Upper lobe of right lung (tissue), 1 donor: Measurements from ENCODE around the gene DLAT. TPM values are rescaled to one million over a fixed set of nuclear protein-coding genes. Genes with fewer than 3 reads are reported as not detected.
"Not testable (repeated sequence)": the region's sequence is repeated elsewhere in the genome, so short reads cannot be mapped to it uniquely, and the experiment has no call there.

ENCODE experiments used
- ATAC-seq: fragments of 200-7000 bp; cut with Tn5 transposase; one replicate; pipeline ENCODE4 v1.9.1; 2020; ENCODE audit warnings: mild to moderate bottlenecking, moderate library complexity
- DNase-seq: peaks from one replicate; pipeline ENCODE4 v3.0.0-alpha.2; 2020
- H3K27ac ChIP-seq: fragments of 200-600 bp; one replicate; pipeline ENCODE4 v1.8.0; 2022
- H3K27me3 ChIP-seq: fragments of 200-600 bp; one replicate; pipeline ENCODE4 v1.8.0; 2022; ENCODE audit warnings: mild to moderate bottlenecking
- H3K36me3 ChIP-seq: fragments of 200-600 bp; one replicate; pipeline ENCODE4 v1.8.0; 2022
- H3K4me1 ChIP-seq: fragments of 200-600 bp; one replicate; pipeline ENCODE4 v1.8.0; 2022
- H3K4me3 ChIP-seq: fragments of 200-600 bp; one replicate; pipeline ENCODE4 v1.8.0; 2022; ENCODE audit warnings: mild to moderate bottlenecking
- H3K9me3 ChIP-seq: fragments of 200-600 bp; one replicate; pipeline ENCODE4 v1.8.0; 2022
- CTCF ChIP-seq: fragments of 200-600 bp; IDR thresholded peaks from one replicate; pipeline ENCODE4 v1.8.0; 2022; ENCODE audit warnings: antibody characterized with exemption
- intact Hi-C: fragments of 100-400 bp; cut with DNase I; formaldehyde crosslinking; loops from one replicate; pipeline ENCODE4 v1.11.0; 2022
- total RNA-seq: library from RNA; stranded (reverse); fragmentation: NEBNext Ultra II Directional; extraction: Animal tissue kit (Norgen Biotek cat#: 25700); gene quantifications from one replicate; pipeline ENCODE4 v1.2.1, GENCODE V29; 2021
- donor health status: DM: no; HTN: yes; CAD: no; lungs with severe emphysema.

Gene DLAT
- total RNA-seq, 1 donor from 2014 or later, result 29.2 TPM

DNA sequence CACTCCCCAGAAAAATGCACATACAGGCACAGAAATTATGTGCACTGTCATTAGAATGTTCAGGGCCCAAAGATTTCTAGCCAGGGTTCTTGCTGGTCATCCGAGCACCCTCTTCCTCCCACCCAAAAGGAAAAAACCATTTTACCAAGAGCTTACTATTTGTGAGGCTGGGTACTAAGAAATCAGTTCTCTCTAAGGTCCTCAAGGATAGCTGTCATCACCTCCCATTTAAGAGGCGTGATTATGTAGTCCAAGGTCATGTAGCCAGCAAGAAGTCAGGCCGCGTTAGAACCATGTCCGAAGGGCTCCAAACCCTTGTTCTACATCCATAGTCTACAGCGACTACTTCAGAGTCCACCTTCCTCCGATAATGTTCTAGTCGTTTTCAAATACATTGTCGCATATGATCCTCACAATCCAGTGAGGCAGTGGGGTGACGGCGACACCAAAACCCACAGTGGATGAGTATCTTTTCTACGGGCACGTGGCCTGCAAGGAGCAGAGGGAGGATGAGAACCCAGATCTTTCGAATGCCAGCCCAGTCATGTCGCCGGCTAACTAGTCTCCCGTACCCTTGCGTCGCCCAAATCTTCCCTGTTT is 60.7 kb downstream of the DLAT start:
- no peaks in the 10 kb centered on the region for H3K9me3 ChIP-seq
- no peaks in the 10 kb centered on the region for H3K27me3 ChIP-seq
- DNase-seq, result no peak
- peak; percentile 46 for ATAC-seq
- peaks cover 76% of the 10 kb centered on the region for H3K36me3 ChIP-seq
- no peak for TF ChIP-seq CTCF
- peak overlapping the region; percentile 90 for H3K4me3 ChIP-seq
- H3K27ac ChIP-seq, result peak overlapping the region; percentile 83
- intact Hi-C loops, result no loop called here
- H3K4me1 ChIP-seq, result peaks cover 32% of the 10 kb centered on the region

- Histone ChIP-seq H3K9me3 (no peaks in the 10 kb centered on the region), H3K4me1 (peaks cover 32% of the 10 kb centered on the region), H3K27me3 (no peaks in the 10 kb centered on the region), H3K36me3 (peaks cover 76% of the 10 kb centered on the region), H3K4me3 (peak within 1 kb of the TSS; percentile 90), H3K27ac (peak within 1 kb of the TSS; percentile 83)
- ATAC-seq (peak; percentile 98), DNase-seq (peak; percentile 96)
- TF ChIP-seq CTCF, result peak; percentile 27
- intact Hi-C loops, result no loop called here
Measured at GRCh38 chr11:112086422-112087191, 61.4 kb downstream of the DLAT start, which contains the start of the genes SDHD and TIMM8B. Gene SDHD, plus strand, starts transcription at chr11:112086873. Its CDS starts 35 bp downstream, at chr11:112086908. Gene TIMM8B, minus strand, starts transcription at chr11:112086756. Its CDS starts 33 bp downstream, at chr11:112086723.

GRCh38 chr11:112087212-112087611 is 62.0 kb downstream of the DLAT start:
- peaks cover 32% of the 10 kb centered on the region for H3K4me1 ChIP-seq
- peak overlapping the region; percentile 90 for H3K4me3 ChIP-seq
- ATAC-seq (no peak), DNase-seq (no peak)
- peaks cover 76% of the 10 kb centered on the region for H3K36me3 ChIP-seq
- intact Hi-C loops, result no loop called here
- no peak for TF ChIP-seq CTCF
- no peaks in the 10 kb centered on the region for H3K9me3 ChIP-seq
- peak overlapping the region; percentile 83 for H3K27ac ChIP-seq
- H3K27me3 ChIP-seq, result no peaks in the 10 kb centered on the region

- H3K4me3 ChIP-seq, H3K27me3 ChIP-seq, intact Hi-C loops, DNase-seq, ATAC-seq, H3K27ac ChIP-seq, H3K4me1 ChIP-seq, H3K9me3 ChIP-seq: not testable (repeated sequence)
- H3K36me3 ChIP-seq, result peaks cover 72% of the 10 kb centered on the region
Measured at GRCh38 chr11:112095302-112095701, 70.1 kb downstream of the DLAT start.

- no peak overlapping the region for H3K4me3 ChIP-seq
- no peak overlapping the region for H3K27ac ChIP-seq
- TF ChIP-seq CTCF, result no peak
- ATAC-seq, result no peak
- no peaks in the 10 kb centered on the region for H3K27me3 ChIP-seq
- H3K4me1 ChIP-seq, result no peaks in the 10 kb centered on the region
- H3K9me3 ChIP-seq, result no peaks in the 10 kb centered on the region
- peaks cover 63% of the 10 kb centered on the region for H3K36me3 ChIP-seq
- no peak for DNase-seq
- intact Hi-C loops, result no loop called here
Measured at GRCh38 chr11:112096194-112096593, 71.0 kb downstream of the DLAT start.
